Peyer's patch (tissue), 4 donors: ENCODE results near the gene IFNA4. TPM values are rescaled to one million over a fixed set of nuclear protein-coding genes. Genes with fewer than 3 reads are reported as not detected.
"Not testable (repeated sequence)": the region's sequence is repeated elsewhere in the genome, so short reads cannot be mapped to it uniquely, and the experiment has no call there.

Experiments
- DNase-seq, 3 donors: peaks; one replicate each; pipeline ENCODE4 v3.0.0-alpha.2; 2017 to 2019
- H3K27ac ChIP-seq, 4 donors: fragments of 200-600 bp; sonication (generic); one replicate each; pipeline ENCODE4 v1.5.1; 2016 to 2019
- H3K27me3 ChIP-seq, 2 donors: fragments of 200-600 bp; sonication (generic); one replicate each; pipeline ENCODE4 v1.5.1; 2019
- H3K36me3 ChIP-seq, 3 donors: fragments of 200-600 bp; sonication (generic); one replicate each; pipeline ENCODE4 v1.5.1; 2016 to 2019
- H3K4me1 ChIP-seq, 4 donors: fragments of 200-600 bp; sonication (generic); one replicate each; pipeline ENCODE4 v1.5.1; 2016 to 2019
- H3K4me3 ChIP-seq, 4 donors: fragments of 200-600 bp; sonication (generic); 1 replicate in 3 of 4; 2 replicates in 1 of 4; pipeline ENCODE4 v1.5.1; 2016 to 2019; ENCODE audit warnings: mild to moderate bottlenecking in 1 of 4
- H3K9me3 ChIP-seq, 4 donors: fragments of 200-600 bp; sonication (generic); one replicate each; pipeline ENCODE4 v1.5.1; 2016 to 2019; ENCODE audit warnings: mild to moderate bottlenecking in 1 of 4
- POLR2A ChIP-seq, 2 donors: fragments of 450-650 bp; IDR thresholded peaks; one replicate each; pipeline ENCODE4 v1.5.1; 2017; ENCODE audit warnings: antibody characterized with exemption in 2 of 2, mild to moderate bottlenecking in 2 of 2, moderate library complexity in 2 of 2
- total RNA-seq, 4 donors: library from RNA; depleted of rRNA; stranded (reverse); fragments of >200 nt; gene quantifications; one replicate each; pipeline ENCODE4 v1.1.0, GENCODE V29; 2016
- TF ChIP-seq, protein P1 (sequence below), 6 experiments: fragments of 450-650 bp in 4 of 6; fragments of 200-600 bp in 2 of 6; sonication (generic) in 1 of 6; IDR thresholded peaks; one replicate each; pipeline ENCODE4 v1.5.1; 2017 to 2019; ENCODE audit warnings: antibody characterized with exemption in 6 of 6, mild to moderate bottlenecking in 3 of 6, moderate library complexity in 1 of 6

Gene IFNA4
- total RNA-seq, 4 donors from 2014 or later = not detected

DNA sequence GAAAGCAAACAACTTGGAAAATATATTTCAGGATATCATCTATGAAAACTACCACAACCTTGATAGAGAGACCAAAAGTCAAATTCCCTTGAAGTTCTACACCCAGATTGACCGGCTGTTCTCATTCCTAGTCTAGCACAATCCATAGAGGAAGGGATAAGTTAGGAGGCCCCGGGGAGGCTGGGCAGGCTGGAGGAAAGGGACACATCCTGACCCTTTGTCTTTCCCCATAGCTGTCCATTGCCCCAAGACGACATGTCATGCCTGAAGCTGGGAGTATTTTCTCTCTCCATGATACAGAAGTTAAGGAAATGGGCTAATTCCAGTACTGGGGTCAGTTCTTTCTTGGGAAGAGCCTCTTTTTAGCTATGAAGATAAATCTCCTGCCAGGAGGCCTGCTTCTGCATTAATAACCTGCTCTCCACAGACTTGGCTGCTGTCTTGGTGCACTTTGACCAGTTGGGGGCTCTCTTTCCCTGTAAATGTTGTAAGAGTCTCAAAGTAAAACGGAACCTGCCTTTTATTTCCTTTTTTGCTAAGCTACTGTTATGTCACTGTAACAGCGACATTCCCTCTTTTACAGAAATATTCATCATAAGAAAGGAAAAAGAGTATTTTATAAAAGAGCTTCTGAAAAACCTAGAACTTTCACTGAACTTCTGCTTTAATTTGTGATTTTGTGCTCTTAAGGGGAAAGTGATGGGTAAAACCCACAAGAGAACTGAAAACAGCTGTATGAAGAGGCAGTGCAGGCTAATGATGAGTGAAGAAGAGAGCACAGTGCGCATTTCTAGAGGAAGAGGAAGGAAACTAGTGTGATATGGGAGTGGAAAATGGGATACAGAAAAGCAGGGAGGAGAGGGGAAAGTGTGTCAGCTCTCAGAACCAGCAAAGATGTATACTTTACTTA lies 7.7 kb upstream of the IFNA4 start:
- not testable (repeated sequence) for DNase-seq, H3K36me3 ChIP-seq, H3K27me3 ChIP-seq, H3K9me3 ChIP-seq, H3K27ac ChIP-seq, H3K4me1 ChIP-seq, H3K4me3 ChIP-seq
- TF ChIP-seq, protein P1, sequence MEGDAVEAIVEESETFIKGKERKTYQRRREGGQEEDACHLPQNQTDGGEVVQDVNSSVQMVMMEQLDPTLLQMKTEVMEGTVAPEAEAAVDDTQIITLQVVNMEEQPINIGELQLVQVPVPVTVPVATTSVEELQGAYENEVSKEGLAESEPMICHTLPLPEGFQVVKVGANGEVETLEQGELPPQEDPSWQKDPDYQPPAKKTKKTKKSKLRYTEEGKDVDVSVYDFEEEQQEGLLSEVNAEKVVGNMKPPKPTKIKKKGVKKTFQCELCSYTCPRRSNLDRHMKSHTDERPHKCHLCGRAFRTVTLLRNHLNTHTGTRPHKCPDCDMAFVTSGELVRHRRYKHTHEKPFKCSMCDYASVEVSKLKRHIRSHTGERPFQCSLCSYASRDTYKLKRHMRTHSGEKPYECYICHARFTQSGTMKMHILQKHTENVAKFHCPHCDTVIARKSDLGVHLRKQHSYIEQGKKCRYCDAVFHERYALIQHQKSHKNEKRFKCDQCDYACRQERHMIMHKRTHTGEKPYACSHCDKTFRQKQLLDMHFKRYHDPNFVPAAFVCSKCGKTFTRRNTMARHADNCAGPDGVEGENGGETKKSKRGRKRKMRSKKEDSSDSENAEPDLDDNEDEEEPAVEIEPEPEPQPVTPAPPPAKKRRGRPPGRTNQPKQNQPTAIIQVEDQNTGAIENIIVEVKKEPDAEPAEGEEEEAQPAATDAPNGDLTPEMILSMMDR (IDR thresholded peaks at IDR 0.05) = peak in 3 of 6 experiments; percentile 40 to 53 (median 41)

DNA sequence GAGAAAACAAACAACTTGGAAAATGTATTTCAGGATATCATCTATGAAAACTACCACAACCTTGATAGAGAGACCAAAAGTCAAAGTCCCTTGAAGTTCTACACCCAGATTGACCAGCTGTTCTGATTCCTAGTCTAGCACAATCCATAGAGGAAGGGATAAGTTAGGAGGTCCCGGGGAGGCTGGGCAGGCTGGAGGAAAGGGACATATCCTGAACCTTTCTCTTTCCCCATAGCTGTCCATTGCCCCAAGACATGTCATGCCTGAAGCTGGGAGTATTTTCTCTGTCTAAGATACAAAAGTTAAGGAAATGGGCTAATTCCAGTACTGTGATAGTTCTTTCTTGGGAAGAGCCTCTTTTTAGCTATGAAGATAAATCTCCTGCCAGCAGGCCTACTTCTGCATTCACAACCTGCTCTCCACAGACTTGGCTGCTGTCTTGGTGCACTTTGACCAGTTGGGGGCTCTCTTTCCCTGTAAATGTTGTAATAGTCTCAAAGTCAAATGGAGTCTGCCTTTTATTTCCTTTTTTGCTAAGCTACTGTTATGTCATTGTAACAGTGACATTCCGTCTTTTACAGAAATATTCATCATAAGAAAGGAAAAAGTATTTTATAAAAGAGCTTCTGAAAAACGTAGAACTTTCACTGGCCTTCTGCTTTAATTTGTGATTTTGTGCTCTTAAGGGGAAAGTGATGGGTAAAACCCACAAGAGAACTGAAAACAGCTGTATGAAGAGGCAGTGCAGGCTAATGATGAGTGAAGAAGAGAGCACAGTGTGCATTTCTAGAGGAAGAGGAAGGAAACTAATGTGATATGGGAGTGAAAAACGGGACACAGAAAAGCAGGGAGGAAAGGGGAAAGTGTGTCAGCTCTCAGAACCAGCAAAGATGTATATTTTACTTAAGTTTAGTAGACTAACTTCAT lies 4.3 kb downstream of the IFNA4 start:
- H3K4me1 ChIP-seq, H3K27me3 ChIP-seq, H3K4me3 ChIP-seq, H3K27ac ChIP-seq, H3K9me3 ChIP-seq, H3K36me3 ChIP-seq, DNase-seq: not testable (repeated sequence)
- TF ChIP-seq, protein P1 (IDR thresholded peaks at IDR 0.05) = peak in 2 of 6 experiments; percentile 18 to 32

DNA sequence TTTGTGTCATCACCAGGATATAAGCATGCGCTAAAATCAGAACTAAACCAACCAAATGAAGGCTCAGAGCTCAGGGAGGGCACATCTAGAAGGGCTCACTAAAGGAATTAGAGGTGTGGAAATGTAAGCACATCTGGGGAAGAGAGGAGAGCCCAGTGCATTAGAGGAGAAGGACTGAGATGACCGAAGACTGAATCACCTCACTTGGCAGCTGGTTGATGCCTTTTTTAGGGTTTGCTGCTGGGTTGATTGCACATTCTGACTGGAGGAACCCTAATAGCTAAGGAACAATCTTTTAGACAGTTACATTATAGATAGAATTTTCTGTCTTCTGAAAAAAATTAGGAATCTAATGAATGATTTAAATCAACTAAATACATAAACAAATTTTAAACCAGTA lies 12.7 kb downstream of the IFNA4 start:
- Histone ChIP-seq H3K27me3 (no peaks in the 10 kb centered on the region), H3K36me3 (no peaks in the 10 kb centered on the region), H3K27ac (no peak overlapping the region), H3K9me3 (no peaks in the 10 kb centered on the region), H3K4me3 (no peak overlapping the region), H3K4me1 (no peaks in the 10 kb centered on the region)
- DNase-seq = no peak
- no peak for TF ChIP-seq POLR2A (IDR thresholded peaks at IDR 0.05)
- TF ChIP-seq, protein P1 (IDR thresholded peaks at IDR 0.05) = no peak

DNA sequence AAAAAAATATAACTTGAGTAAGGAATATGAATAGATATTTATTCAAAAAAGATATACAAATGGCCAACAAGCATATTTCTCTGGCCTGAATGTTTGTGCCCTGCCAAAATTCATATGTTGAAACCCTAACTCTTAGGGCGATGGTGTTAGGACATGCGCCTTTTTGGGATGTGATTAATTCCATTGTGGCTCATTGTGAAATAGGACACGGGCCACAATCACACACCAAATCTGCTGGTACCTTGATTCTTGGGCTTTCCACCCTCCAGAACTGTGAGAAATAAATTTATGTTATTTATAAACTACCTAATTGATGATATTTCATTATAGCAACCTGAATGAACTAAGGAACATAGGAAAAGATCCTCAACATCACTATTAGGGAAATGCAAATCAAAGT lies 15.2 kb downstream of the IFNA4 start:
- Histone ChIP-seq H3K27me3 (no peaks in the 10 kb centered on the region), H3K4me1 (no peaks in the 10 kb centered on the region), H3K36me3 (no peaks in the 10 kb centered on the region), H3K27ac (no peak overlapping the region), H3K4me3 (no peak overlapping the region), H3K9me3 (no peaks in the 10 kb centered on the region)
- DNase-seq = no peak
- TF ChIP-seq POLR2A (IDR thresholded peaks at IDR 0.05) = no peak
- TF ChIP-seq, protein P1 (IDR thresholded peaks at IDR 0.05) = no peak

DNA sequence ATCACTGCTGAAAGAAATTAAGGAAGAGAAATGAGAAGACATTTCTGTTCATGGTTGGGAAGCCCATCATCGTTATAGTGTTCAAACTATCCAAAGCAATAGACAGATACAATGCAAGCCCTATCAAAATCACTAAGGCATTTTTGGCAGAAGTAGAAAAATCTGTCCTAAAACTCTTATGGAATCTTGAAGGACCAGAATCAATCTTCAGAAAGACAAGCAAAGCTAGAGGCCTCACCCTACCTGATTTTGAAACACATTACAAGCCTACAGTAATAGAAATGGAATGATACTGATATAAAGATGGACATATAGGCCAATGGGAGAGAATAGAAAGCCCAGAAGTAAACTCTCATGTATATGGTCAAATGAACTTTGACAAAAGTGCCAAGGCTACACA lies 16.0 kb downstream of the IFNA4 start:
- TF ChIP-seq, protein P1 (IDR thresholded peaks at IDR 0.05) = no peak
- no peak for TF ChIP-seq POLR2A (IDR thresholded peaks at IDR 0.05)

DNA sequence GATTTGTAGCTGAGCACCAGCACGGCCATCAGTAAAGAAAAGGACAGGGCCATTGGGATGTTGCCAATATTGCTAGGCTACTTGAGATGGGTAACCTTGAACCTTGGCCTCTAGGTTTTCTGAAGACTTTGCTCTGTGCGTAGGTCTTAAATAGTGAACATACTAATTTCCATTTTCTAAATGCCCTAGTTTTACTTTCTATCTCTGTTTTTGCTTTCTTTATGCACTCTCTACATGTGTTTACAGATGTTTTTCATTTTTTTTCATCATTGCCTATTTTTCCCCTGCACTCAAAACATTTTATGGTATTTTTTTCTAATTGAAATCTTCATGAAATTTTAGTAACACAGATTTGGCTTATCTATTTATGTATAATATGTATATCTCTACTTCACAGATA lies 20.8 kb downstream of the IFNA4 start, which contains the start of gene IFNA21:
TSS of gene IFNA21 (minus strand) at position 101 of the 400 bp plus-strand sequence. CDS start at position 53, 48 bp downstream.
- H3K9me3 ChIP-seq, DNase-seq, H3K27ac ChIP-seq, H3K4me1 ChIP-seq, H3K27me3 ChIP-seq, H3K36me3 ChIP-seq, H3K4me3 ChIP-seq: not testable (repeated sequence)

More for the DNA sequence above, 16.0 kb downstream of the IFNA4 start:
- H3K4me1 ChIP-seq = no peaks in the 10 kb centered on the region
- no peak overlapping the region for H3K27ac ChIP-seq
- H3K4me3 ChIP-seq = no peak overlapping the region
- no peaks in the 10 kb centered on the region for H3K27me3 ChIP-seq
- no peaks in the 10 kb centered on the region for H3K36me3 ChIP-seq
- DNase-seq = no peak
- H3K9me3 ChIP-seq = no peaks in the 10 kb centered on the region
